ENCODE measurements around the gene XXYLT1.

XXYLT1 gene

GRCh38 chr3:195258449-195259153 is 12.4 kb downstream of the XXYLT1 start:
- Mint-ChIP-seq H3K9me3 (no peaks in the 10 kb centered on the region), H3K27ac (peak overlapping the region; percentile 81), H3K4me3 (peak overlapping the region; percentile 37), H3K36me3 (no peaks in the 10 kb centered on the region), H3K27me3 (no peaks in the 10 kb centered on the region), H3K4me1 (peaks cover 9% of the 10 kb centered on the region)

- Mint-ChIP-seq H3K27ac (peak overlapping the region; percentile 62), H3K4me3 (no peak overlapping the region), H3K36me3 (no peaks in the 10 kb centered on the region), H3K9me3 (no peaks in the 10 kb centered on the region), H3K4me1 (peaks cover 9% of the 10 kb centered on the region), H3K27me3 (no peaks in the 10 kb centered on the region)
Observed at GRCh38 chr3:195257454-195258448, 13.2 kb downstream of the XXYLT1 start.

GRCh38 chr3:195256639-195257453 is 14.1 kb downstream of the XXYLT1 start:
- H3K27ac Mint-ChIP-seq, result no peak overlapping the region

GRCh38 chr3:195255571-195256501 is 15.1 kb downstream of the XXYLT1 start:
- Mint-ChIP-seq H3K4me3 (no peak overlapping the region), H3K27me3 (no peaks in the 10 kb centered on the region), H3K36me3 (no peaks in the 10 kb centered on the region), H3K9me3 (no peaks in the 10 kb centered on the region), H3K27ac (no peak overlapping the region), H3K4me1 (peaks cover 17% of the 10 kb centered on the region)

More at GRCh38 chr3:195256639-195257453, 14.1 kb downstream of the XXYLT1 start:
- Mint-ChIP-seq H3K27me3 (no peaks in the 10 kb centered on the region), H3K4me1 (peaks cover 17% of the 10 kb centered on the region), H3K4me3 (no peak overlapping the region), H3K9me3 (no peaks in the 10 kb centered on the region), H3K36me3 (no peaks in the 10 kb centered on the region)

- Mint-ChIP-seq H3K36me3 (no peaks in the 10 kb centered on the region), H3K4me1 (peaks cover 18% of the 10 kb centered on the region), H3K27me3 (no peaks in the 10 kb centered on the region), H3K27ac (no peak overlapping the region), H3K9me3 (no peaks in the 10 kb centered on the region), H3K4me3 (no peak overlapping the region)
Observed at GRCh38 chr3:195255176-195255500, 15.8 kb downstream of the XXYLT1 start.

DNA sequence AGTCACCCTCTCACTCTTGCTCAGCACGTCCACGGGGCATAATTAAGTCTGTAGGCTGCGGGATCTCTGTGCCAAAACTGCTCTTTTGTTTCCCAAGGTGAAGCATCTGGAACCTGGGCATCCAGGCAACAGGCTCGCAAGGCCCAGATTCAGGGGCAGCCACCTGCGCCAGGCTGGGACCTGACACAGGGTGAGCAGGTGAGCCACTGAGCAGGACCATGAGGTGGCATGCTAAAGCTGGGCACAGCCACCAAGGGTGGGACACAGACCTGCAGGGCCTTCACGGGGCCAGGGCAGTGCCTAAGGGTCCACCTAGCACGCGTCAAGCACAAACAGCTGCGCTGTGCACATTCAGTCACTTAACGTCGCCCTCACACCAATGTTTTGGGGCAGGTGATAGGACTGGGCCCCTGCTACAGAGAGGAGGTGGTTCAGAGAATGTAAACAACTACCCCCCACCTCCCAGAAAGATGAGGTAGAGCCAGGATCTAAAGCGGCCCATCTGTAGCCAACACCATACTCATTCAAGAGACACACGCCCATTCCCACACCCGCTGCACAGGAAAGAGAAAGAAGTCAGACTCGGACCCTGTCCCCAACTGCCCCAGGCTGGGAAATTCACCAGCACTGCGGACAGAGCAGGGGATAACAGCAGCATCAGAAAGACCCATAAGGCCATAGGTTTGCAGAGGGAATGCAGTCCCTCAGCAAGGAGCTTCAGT is 16.3 kb downstream of the XXYLT1 start:
- H3K4me1 Mint-ChIP-seq, result peaks cover 18% of the 10 kb centered on the region
- H3K9me3 Mint-ChIP-seq, result no peaks in the 10 kb centered on the region
- no peak overlapping the region for H3K4me3 Mint-ChIP-seq
- H3K27me3 Mint-ChIP-seq, result no peaks in the 10 kb centered on the region
- no peak overlapping the region for H3K27ac Mint-ChIP-seq
- no peaks in the 10 kb centered on the region for H3K36me3 Mint-ChIP-seq

- Mint-ChIP-seq H3K36me3 (no peaks in the 10 kb centered on the region), H3K27me3 (no peaks in the 10 kb centered on the region), H3K9me3 (no peaks in the 10 kb centered on the region), H3K4me1 (peaks cover 18% of the 10 kb centered on the region), H3K27ac (no peak overlapping the region), H3K4me3 (no peak overlapping the region)
Observed at GRCh38 chr3:195253923-195254432, 17.0 kb downstream of the XXYLT1 start.

DNA sequence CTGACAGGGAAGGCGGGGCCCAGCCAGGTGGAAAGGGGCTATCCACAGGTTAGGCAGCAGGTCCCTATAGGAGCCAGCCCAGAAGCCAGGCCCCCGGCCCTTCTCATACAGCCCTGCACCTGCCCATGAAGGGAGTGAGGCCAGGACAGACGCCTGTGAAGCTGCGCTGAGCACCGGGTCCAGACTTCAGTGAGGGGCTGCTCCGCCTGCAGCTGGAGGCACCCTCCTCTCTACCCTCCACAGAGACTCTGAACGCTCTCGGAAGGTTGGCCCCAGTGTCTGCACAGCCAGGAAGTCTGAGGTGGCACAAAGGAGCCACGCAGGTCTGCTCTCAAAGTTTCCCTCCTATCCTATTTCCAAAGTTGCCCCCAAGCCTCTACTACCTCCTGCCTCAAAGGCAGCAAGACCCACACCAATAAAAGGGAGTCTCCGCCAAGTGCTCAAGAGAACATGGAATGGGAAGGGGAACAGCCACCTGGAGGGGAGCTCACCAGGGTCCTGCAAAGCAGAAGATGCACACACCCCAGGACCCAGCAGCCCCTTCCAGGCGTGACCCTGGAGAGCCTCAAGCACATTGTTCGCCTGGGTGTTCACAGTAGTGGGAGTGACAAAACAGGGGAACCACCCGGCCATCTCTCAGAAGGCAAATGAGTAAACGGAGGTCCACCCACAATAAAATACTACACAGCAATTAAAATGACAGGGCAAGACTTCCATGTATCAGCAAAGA is 19.5 kb downstream of the XXYLT1 start:
- H3K4me3 Mint-ChIP-seq, result no peak overlapping the region
- H3K27me3 Mint-ChIP-seq, result no peaks in the 10 kb centered on the region
- H3K9me3 Mint-ChIP-seq, result no peaks in the 10 kb centered on the region
- H3K4me1 Mint-ChIP-seq, result peaks cover 18% of the 10 kb centered on the region
- no peak overlapping the region for H3K27ac Mint-ChIP-seq
- H3K36me3 Mint-ChIP-seq, result peaks cover 5% of the 10 kb centered on the region

- Mint-ChIP-seq H3K4me1 (peaks cover 18% of the 10 kb centered on the region), H3K27me3 (no peaks in the 10 kb centered on the region), H3K27ac (no peak overlapping the region), H3K36me3 (peaks cover 7% of the 10 kb centered on the region), H3K9me3 (no peaks in the 10 kb centered on the region), H3K4me3 (no peak overlapping the region)
Observed at GRCh38 chr3:195250473-195251251, 20.3 kb downstream of the XXYLT1 start.

DNA sequence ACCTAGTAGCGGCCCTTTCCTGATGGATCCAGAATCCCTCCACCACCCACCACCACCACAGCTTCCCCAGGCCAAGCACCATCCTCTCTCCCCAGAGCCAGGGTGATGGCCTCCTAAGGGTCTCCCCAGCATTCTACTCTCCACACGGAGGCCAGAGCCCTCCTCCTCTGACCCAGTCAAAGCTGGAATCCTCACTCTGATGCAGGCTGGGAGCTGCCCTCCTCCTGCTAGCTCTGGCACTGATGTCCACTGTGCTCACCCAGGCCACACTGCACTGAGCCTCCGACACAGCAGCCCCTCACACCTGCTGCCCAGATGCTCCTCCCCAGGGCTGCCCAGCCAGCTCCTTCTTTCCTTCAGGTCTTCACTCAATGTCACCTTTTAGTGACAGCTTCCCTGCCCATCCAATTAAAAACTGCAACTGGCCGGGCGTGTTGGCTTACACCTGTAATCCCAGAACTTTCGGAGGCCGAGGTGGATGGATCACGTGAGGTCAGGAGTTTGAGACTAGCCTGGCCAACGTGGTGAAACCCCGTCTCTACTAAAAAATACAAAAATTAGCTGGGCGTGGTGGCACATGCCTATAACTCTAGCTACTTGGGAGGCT is 21.0 kb downstream of the XXYLT1 start:
- Mint-ChIP-seq H3K4me3 (no peak overlapping the region), H3K36me3 (peaks cover 7% of the 10 kb centered on the region), H3K27ac (no peak overlapping the region), H3K27me3 (no peaks in the 10 kb centered on the region), H3K4me1 (peaks cover 18% of the 10 kb centered on the region), H3K9me3 (no peaks in the 10 kb centered on the region)

- Mint-ChIP-seq H3K4me1 (peaks cover 18% of the 10 kb centered on the region), H3K4me3 (no peak overlapping the region), H3K9me3 (no peaks in the 10 kb centered on the region), H3K27ac (no peak overlapping the region), H3K36me3 (peaks cover 7% of the 10 kb centered on the region), H3K27me3 (no peaks in the 10 kb centered on the region)
Observed at GRCh38 chr3:195249057-195249770, 21.7 kb downstream of the XXYLT1 start.

DNA sequence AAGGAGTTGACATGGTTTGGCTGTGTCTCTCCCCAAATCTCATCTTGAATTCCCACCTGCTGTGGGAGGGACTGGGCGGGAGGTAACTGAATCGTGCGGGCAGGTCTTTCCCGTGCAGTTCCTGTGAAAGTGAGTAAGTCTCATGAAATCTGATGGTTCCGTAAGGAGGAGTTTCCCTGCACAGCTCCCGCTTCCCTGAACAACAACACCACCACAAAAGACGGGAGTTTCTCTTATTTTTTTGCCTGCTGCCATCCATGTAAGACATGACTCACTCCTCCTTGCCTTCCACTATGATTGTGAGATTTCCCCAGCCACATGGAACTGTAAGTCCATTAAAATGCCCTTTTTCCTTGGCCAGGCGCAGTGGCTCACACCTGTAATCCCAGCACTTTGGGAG is 22.7 kb downstream of the XXYLT1 start:
- Mint-ChIP-seq H3K27me3 (no peaks in the 10 kb centered on the region), H3K9me3 (no peaks in the 10 kb centered on the region), H3K36me3 (peaks cover 7% of the 10 kb centered on the region), H3K4me1 (peaks cover 18% of the 10 kb centered on the region), H3K4me3 (no peak overlapping the region), H3K27ac (no peak overlapping the region)

Data from activated naive CD4-positive, alpha-beta T cell treated with anti-CD3 and anti-CD28 coated beads, Interleukin-2, amount 50 U/mL, for 24 hours (primary cell).